ENCODE data around the gene HNRNPA1. TPM values are rescaled to one million over a fixed set of nuclear protein-coding genes. Genes with fewer than 3 reads are reported as not detected.

The HNRNPA1 gene
- total RNA-seq (2022; extraction: Qiagen RNA extraction) = 1,526 to 2,648 TPM (median 1,602 TPM) in 5 replicates

DNA sequence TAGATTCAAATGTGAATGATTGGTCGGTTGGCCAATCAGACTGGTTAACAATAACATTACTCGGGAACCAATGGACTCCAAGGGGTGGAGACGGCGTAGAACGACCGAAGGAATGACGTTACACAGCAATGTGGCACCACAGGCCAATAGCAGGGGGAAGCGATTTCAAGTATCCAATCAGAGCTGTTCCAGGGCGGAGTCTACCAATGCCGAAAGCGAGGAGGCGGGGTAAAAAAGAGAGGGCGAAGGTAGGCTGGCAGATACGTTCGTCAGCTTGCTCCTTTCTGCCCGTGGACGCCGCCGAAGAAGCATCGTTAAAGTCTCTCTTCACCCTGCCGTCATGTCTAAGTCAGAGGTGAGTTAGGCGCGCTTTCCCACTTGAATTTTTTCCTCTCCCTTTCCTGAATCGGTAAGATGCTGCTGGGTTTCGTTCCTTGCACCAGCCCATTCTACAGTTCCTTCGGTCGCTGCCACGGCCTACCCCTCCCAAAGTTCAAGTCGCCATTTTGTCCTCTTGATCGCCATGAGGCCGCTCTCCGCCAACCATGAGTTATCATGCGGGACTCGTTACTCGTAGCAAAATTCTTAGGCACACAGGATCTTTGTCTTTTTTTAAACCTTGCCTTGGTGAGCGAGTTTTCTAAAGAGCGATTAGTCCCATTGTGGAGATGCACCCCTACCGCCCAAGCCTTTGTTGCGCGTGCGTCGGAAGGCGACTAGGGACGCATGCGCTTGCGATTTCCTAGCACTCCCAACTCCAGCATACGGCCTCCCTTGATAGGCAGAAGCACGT lies at the start of gene HNRNPA1:
TSS of gene HNRNPA1 (plus strand) at position 259 of the 793 bp plus-strand sequence. CDS start at position 341, 82 bp downstream.

GRCh38 chr12:54279632-54280467 lies 676 bp upstream of the HNRNPA1 start, which contains the start of gene CBX5:
TSS of gene CBX5 (minus strand) at chr12:54280122. CDS start at chr12:54257650, 22,472 bp downstream.

DNA sequence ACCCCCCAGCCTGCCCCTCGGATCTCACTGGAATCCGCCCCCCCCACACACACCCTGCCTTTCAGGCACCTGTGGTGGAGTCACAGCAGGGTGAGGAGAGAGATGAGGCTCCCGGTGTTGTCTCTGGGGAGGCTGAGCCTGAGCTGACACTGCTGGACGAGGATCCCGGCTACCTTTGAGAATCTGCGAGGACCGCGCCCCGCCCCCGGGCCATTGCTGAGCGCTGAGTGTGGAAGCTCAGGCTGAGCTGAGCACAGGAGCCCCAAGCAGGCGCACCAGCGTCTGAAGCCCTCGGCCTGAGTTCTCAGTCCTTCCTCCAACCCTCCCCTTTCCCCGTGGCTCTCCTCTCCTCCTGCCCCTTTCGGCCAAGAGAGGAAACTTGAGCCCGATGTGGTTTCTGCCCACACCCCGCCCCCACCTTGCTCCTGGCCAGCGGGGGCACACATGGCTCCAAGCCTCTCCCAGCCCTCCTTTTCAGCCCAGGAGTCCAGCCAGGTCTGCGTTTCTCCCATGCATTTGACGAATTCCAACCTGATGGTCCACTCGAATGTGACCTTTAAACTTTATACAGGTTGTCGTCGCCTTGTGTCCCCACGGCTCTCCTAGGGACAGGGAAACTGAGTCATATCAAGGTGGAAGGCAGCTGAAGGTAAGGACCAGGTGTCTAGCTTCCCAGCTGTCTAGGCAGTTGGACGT lies 20.4 kb downstream of the HNRNPA1 start, which contains the start of gene NFE2:
TSS of gene NFE2 (minus strand) at position 284 of the 696 bp plus-strand sequence. CDS start 5,767 bp downstream, outside the sequence.

GRCh38 chr12:54324617-54325441 lies 44.3 kb downstream of the HNRNPA1 start, which contains the start of gene COPZ1:
TSS of gene COPZ1 (plus strand) at chr12:54325131. CDS start at chr12:54325164, 33 bp downstream.

Other genes with a start within 250 kb of the HNRNPA1 start
- 0.47 to 0.88 TPM (median 0.77 TPM) in 5 replicates for gene HOXC5, start 247.7 kb upstream of the HNRNPA1 start, total RNA-seq (2022; extraction: Qiagen RNA extraction)
- gene HOXC4, start 226.9 kb upstream of the HNRNPA1 start, total RNA-seq (2022; extraction: Qiagen RNA extraction) = 2.4 to 3.6 TPM (median 3.3 TPM) in 5 replicates
- gene SMUG1, start 91.7 kb upstream of the HNRNPA1 start, total RNA-seq (2022; extraction: Qiagen RNA extraction) = 24.3 to 32.3 TPM (median 29.7 TPM) in 5 replicates
- gene CBX5, start 604 bp upstream of the HNRNPA1 start, total RNA-seq (2022; extraction: Qiagen RNA extraction) = 22.5 to 35.9 TPM (median 31.6 TPM) in 5 replicates
- 0.07 TPM in 1 of 5 replicates, not detected in the others for gene NFE2, start 20.3 kb downstream of the HNRNPA1 start, total RNA-seq (2022; extraction: Qiagen RNA extraction)
- 226 to 324 TPM (median 231 TPM) in 5 replicates for gene COPZ1, start 44.4 kb downstream of the HNRNPA1 start, total RNA-seq (2022; extraction: Qiagen RNA extraction)
- gene GPR84, start 83.8 kb downstream of the HNRNPA1 start, total RNA-seq (2022; extraction: Qiagen RNA extraction) = 0.05 to 0.13 TPM (median 0.09 TPM) in 3 of 5 replicates, not detected in the others
- gene ZNF385A, start 104.0 kb downstream of the HNRNPA1 start, total RNA-seq (2022; extraction: Qiagen RNA extraction) = 12.3 to 23.4 TPM (median 22.5 TPM) in 5 replicates
- 222 to 345 TPM (median 276 TPM) in 5 replicates for gene ITGA5, start 138.5 kb downstream of the HNRNPA1 start, total RNA-seq (2022; extraction: Qiagen RNA extraction)
- not detected in 5 replicates for gene GTSF1, start 192.9 kb downstream of the HNRNPA1 start, total RNA-seq (2022; extraction: Qiagen RNA extraction)
- gene NCKAP1L, start 217.0 kb downstream of the HNRNPA1 start, total RNA-seq (2022; extraction: Qiagen RNA extraction) = not detected in 5 replicates